Amygdala (tissue), 56 donors: ENCODE data around the gene MMP2.

Experiments
- DNase-seq, 56 donors: peaks; one replicate each; lab custom pipeline; 2025; lab: John Stamatoyannopoulos, UW

Gene MMP2

DNA sequence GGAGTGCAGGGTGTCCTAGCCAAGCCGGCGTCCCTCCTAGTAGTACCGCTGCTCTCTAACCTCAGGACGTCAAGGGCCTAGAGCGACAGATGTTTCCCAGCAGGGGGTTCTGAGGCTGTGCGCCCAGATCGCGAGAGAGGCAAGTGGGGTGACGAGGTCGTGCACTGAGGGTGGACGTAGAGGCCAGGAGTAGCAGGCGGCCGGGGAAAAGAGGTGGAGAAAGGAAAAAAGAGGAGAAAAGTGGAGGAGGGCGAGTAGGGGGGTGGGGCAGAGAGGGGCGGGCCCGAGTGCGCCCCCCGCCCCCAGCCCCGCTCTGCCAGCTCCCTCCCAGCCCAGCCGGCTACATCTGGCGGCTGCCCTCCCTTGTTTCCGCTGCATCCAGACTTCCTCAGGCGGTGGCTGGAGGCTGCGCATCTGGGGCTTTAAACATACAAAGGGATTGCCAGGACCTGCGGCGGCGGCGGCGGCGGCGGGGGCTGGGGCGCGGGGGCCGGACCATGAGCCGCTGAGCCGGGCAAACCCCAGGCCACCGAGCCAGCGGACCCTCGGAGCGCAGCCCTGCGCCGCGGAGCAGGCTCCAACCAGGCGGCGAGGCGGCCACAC, at the start of gene MMP2:
MMP2 (plus strand) TSS at position 372 of the 603 bp plus-strand sequence. CDS start 282 bp downstream, outside the sequence.
- peak in 7 of 56 donors; percentile 6 to 34 (median 12) for DNase-seq

DNA sequence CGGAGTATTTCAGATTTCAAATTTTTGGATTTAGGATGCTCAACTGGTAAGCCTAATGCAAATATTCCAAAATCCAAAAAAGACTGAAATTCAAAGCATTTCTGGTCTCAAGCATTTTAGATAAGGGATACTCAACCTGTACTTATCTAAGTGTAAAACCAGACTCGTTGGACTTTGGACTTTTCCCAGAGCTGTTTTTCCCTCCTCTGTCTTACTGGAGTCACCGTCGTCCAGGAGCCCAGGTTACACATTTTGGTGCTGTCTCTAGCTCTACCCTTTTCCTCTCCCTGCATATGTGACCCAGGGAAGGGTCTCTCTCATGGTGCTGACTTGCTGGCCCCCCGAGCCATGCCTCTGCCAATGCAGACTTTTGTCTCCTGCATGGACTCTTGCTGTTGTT, 46.0 kb upstream of the MMP2 start:
- DNase-seq: no peak

DNA sequence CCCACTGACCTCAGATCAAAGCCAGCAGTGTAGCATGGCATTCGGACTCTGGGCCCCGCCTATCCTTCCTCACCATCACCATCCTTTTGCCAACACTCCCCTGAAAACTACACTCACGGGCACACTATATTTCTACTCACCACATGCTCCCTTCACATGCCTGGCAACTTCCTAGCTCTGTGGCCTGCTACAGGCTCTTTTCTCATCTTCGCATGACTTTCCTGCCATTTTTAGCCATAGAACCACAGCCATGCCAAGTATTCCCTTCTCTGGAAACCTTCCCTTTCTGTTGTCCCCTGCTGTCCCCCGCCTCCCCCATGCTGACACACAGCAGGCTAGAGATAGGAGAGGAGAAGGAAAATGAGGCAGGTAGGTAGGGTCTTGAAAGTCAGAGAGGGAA, 45.5 kb upstream of the MMP2 start:
- no peak for DNase-seq

DNA sequence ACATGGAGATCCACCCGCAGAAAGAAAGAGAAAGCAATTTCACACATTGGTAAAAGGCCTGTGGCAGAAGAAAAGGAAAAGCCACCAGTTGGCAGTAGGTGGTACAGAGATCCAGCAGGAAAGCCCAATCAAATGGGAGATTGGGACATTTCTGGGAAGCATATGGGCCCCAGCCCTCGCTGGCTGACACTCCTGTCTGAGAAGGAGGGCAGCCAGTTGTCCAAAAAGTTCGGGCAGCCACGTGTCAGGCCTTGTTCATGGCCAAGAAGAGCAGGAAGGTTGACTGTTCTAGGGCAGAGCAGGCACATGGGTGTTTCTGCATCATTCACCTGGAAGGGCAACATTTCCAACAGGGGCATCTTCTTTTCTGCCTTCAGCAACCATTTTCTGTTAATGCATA, 45.0 kb upstream of the MMP2 start:
- no peak for DNase-seq

DNA sequence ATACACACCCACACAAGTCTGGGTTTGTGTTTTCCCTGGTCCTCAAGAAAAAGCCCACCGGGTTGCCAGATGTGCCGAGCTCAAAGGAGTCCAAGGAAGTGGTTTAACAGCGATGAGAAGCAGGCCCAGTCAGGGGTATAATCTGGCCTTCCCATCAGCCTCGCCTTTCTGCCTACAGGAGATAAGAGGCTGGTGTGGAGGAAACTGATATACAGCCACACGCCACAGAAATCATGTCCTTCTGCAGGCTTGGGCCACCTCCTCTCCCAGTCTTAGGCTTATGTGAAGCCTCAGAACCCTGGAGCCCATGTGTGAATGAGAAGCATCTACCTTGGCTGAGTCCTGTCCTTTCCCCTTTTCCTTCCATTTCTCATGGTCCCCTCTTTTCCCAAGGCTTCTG, 43.6 kb upstream of the MMP2 start:
- no peak for DNase-seq

DNA sequence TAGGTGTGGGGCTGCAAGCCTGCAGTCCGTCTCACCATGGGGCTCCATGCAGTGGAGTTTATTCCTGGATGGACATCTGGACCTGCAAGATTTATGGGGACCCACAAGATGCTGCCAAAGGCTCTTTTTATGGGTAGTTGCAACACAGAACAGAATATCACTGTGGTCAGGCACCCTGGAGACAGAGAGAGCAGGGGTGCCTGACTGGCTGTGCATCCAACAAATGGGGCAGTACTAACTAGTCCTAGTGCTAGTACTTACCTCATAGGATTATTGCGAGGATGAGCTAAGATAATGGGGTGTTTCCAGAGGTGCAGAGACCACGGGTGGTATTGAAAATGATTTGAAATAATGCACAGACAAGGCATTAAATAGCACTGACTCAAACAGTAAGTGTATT, 42.4 kb upstream of the MMP2 start:
- DNase-seq: no peak

DNA sequence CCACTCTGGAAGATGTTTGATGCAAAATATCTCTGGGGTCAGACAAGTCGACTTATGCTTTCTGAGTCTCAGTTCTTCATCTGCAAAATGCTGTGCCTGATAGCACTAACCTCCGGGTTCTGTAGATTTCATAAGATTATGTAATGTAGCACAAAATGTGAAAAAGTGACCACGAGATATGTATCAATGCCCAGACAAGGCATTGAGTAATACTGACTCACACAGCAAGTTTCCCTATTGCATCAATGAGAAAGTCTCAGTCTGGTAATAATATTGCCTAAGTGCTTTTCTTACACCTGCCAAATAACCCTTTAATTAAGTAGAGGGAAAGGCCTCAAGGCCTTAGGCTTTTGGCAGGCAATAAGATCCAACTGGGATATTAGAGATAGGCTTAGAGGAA, 41.4 kb upstream of the MMP2 start:
- DNase-seq: no peak

DNA sequence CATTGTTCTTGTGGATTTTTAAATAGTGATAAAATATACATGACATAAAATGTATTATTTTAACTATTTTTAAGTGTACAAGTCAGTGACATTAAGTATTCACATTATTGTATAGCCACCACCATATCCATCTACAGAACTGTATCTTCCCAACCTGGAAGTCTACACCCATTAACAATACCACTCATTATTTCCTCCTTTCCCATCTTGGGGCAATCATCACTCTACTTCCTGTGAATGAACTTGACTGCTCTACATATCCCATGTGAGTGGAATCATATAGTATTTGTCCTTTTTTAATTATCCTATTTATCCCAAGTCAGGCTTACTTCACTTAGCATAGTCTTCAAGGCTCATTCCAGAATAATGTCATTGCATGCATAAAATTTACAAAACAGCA, 40.7 kb upstream of the MMP2 start:
- DNase-seq: no peak

DNA sequence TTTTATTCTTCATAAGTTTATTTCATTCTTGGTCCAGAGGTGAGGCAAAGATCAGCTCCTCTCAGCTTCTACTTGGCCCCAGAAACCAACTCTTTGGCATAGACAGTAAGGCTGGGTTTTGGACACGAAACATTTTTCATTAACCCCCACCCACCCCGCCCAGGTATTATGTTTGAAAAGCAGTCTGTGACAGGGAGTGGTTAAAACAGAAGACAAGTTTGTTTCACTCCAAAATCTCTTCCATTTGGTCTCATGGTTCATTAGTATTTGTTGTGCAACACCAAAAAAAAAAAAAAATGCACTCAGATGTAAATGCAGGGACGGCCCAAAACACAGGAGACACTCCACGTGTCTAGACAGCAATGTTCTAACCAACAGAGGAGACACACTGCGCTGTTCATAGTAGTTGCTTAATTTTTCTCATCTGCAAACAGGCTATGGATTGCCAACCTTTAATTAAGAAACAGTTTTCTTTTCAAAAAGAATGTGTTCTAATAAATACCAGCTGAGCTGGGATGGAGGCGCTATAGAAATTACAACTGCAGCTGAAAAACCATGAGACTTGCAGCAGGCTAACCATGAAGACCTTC, 39.8 kb upstream of the MMP2 start:
- DNase-seq: no peak

DNA sequence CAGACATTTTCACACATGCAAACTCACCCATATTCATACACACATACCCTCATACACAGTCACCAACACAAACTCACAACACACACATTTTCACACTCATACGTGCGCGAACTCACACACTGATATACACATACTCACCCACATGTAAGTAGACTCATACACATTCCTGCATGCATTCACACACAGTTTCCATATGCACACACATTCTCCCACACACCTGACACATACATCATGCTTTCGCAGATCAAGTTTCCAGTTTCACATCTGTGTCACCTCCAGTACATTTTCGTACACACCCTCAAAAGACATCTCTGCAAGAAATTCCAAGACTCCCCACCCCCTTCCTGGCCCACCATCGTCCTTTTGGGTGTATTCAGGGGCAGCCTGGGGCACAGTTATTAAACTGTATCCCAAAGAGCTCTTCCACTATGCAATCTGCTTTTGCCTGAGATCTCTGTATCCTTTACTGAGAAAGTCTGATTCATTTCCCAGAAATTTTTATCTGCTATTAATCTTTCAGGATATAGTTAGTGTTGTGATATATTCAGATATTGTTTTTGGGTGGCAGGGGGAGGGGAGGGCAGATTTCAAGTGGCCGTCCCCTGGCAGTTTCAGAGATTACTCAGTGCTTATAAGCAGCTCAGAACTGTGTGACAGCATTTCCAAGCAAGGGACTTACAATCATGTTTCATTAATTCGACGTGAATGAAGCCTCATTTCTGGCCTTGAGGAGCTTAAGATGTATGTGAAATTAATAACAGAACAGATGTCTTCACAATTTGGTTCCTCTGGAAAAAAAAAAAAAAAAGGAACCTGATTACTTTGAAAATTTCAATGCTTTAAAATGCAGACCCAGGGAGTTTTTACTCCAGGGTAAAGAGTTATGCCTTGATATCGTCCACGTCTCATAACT, 35.3 kb upstream of the MMP2 start:
- DNase-seq: no peak

DNA sequence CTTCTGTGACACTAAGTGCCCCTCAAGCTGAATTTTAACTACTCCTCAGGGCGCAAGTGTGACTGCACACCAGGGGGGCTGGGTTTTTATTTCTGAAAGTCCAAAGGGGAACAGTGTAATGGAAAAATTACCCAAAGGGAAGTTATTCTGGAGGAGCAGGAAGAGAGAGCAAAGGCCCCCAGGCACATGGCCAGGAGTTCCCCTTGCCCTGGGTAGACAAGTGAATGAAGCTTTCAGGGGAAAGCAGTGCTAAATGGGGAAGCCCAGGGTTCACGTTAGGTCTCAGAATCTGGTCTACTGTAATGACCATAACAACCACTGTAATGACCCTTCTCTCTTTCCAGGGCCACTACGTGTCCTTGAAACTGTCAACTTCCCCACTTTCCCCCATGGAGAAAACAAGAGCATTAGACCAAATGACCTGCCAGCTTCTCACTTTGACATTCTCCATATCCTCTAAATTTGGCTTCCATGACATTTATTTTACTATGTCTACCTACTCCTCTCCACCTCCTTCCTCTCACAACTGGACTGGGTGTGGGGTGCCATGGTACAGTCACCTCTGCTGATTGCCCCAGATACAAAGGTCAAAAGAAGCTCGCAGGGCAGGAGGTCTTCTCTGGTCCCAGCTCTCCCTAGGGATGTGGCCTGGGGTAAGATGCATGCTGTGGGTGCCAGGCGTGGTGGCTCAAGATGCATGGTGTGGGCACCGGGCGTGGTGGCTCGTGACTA, 34.1 kb upstream of the MMP2 start:
- peak in 23 of 56 donors; percentile 1 to 61 (median 7) for DNase-seq

DNA sequence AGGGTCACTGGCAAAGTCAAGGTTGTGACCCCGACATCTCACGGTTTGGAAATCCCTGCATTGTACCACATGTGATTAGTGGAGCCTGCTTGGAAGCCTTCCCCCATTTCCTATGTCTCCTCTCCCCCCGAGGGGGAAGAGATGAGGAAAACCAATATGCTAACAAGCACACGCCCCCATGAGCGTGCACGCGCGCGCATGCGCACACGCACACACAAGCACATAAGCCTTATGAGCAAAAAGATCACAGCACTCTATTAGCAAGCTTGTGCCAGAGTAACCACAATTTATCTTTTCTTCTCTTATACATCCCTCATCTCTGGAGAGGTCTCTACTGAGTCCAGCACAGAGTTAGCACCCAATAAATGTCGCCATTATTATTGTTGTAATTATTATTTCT, 31.8 kb upstream of the MMP2 start:
- DNase-seq: no peak

DNA sequence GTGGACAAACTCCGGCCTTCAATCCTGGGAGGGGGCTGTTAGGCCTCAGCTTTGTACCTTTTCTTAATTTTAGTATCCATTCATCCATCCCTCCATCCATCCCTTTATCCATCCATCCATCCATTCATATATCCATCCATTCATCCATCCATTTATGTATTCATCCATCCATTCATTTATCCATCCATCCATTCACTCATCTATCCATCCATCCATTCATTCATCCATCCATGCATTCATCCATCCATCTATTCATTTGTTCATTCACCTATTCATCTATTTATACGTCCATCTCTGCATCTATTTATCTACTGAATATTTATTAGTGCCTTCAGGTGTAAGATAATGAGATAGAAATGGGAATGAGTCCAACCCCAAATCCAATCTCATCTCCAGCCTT, 26.0 kb upstream of the MMP2 start:
- DNase-seq: no peak

DNA sequence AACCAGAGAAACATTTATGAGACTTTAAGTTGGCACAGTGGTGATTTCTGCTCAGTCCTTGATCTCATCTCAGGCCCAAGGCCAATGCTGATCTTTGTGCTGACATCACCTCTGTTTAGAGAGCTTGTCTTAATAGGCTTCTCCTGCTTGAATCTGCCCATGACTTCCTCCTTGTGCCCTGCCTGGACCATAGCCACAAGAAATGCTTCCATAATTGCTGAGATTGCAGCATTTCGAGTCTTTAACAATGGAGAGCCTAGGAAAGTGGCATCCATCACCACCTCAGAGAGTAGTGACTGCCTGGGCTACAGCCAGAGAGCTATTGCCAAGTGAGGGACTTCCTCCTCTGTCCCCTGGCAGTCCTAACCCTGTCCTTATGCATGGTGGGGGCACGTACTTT, 25.1 kb upstream of the MMP2 start:
- no peak for DNase-seq

DNA sequence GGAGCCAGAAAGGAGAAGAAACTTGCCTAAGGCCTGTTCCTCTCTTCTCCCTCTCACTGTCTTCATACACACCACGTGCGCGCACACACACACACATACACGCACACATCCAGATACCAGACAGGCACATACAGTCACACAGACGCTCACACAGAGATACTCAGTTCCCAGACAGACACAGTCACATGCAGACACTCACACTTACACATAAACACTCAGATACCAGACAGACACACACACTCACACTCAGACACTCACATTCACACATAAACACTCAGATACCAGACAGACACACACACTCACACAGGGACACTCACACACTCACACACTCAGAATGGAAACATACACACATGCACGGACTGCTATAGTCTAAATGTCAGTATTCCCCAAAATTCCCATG, 24.1 kb upstream of the MMP2 start:
- no peak for DNase-seq

DNA sequence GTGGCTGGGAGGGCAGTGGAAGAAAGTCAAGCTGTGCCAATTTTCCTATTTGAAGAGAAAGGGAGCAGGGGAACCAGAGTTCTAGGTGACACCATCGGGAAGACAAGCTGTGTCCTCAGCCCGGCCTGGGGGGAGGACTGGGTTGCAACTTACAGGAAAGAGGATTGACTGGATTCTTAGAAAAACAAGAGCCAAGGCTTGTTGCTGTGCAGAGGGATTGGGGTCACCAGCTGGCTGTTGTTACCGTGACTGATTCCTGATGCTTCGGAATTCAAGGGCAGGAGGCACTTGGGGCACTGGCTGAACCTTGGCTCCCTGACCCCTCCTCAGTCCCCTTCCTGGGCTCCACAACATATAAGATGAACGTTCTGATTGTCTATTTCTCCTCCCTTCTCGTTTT, 16.8 kb upstream of the MMP2 start:
- no peak for DNase-seq

DNA sequence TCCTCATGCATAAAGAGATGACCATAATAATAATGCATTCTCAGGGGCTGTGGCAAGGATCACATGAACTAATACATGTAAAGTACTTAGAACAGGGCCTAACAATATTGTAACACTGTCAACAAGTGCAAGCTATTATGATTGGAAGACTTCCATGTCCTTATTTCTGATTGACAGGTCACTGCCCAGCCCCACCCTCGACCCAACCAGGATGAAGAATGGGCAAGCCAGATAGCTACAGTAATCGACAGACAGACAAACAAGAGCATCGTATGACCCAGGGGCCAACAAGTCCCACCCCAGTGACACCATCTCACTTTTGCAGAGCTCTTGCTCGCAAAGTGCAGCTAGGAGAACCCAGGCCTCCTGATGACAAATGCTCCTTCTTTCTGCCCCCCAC, 14.6 kb upstream of the MMP2 start:
- DNase-seq: no peak

DNA sequence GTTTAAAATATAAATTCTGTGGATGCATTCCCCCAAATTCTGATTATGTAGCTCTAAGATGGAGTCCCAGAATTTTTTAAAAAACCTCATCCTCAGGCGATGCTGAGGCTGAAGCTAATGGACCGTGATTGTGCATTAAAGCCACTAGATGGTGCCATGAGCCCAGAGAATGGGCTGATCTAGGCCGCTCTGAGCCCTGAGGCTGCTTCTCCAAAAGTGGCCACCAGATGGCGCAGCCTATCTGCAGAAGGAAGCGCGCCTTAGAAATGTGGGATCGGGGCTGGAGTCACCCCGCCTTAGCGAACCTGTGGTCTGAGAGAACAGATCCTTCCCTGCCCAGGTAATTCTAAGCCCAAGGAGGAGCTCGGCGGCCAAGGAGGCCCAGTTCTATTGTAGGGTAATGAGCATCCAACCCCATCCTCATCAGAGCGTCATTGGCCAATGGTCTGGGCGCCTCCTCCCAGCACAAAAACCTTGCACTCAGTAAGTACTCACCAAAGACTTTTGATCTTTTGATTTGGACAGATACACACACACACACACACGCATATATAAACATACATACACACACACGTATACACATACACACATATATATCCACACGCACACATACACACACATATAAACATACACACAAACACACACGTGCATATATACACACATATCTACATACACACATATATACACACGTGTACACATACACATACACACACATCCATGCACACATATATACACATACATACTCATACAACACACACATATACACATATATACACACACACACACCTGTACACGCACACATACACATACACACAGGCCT, 13.7 kb upstream of the MMP2 start:
- peak; percentile 15 to 93 (median 69) for DNase-seq

DNA sequence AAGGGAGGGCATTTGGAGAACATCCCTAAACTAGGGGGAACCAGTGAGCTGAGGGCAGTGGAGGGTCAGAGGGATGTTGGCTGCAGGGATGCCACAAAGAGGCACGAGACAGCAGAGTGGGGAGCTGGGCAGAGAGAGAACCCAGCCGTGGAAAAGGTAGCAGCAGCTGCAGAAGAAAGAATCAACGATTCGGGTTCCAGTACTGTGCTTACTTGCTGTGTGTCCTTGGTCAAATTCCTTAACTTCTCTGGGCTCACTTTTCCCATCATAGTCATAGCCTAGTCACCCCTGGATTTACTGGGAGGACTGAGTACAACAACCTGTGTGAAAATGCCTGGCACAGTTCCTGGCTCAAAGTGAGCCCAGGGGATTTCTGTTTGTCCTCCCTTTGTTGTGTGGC, 12.8 kb upstream of the MMP2 start:
- DNase-seq: no peak

DNA sequence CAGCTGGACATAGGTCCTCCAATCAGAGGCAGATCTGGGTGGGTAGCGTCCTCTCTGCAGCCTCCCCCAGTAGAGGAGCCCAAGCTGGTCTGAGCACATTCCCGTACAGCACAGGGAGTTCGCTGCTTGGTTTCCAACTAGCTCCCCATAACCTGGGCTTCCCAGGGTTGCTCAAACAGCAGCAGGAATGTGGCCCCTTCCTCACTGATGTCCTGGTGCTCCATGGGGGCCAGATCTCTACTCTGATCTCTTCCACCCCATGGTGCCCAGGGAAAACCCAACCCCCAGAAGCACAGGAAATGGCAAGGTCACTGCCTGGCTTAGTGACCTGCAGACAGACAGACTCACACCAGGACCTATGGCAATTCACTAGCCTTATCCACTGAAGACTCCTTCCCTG, 11.1 kb upstream of the MMP2 start:
- DNase-seq: no peak
